Muscle layer of colon (tissue), 2 donors: ENCODE measurements around the gene SERGEF.
"Not testable (repeated sequence)": the region's sequence is repeated elsewhere in the genome, so short reads cannot be mapped to it uniquely, and the experiment has no call there.

Experiments
- H3K27ac ChIP-seq: one replicate; pipeline ENCODE4 v1.7.0; 2013; ENCODE audit warnings: low read depth, mild to moderate bottlenecking, low read length, moderate library complexity
- H3K27me3 ChIP-seq, 2 donors: one replicate each; pipeline ENCODE4 v1.7.0; 2013; ENCODE audit warnings: low read length in 2 of 2, mild to moderate bottlenecking in 2 of 2; ENCODE audit not compliant: insufficient read depth in 2 of 2, control insufficient read depth in 1 of 2
- H3K36me3 ChIP-seq: one replicate; pipeline ENCODE4 v1.7.0; 2013; ENCODE audit warnings: mild to moderate bottlenecking, low read length; ENCODE audit not compliant: insufficient read depth
- H3K4me1 ChIP-seq: one replicate; pipeline ENCODE4 v1.7.0; 2013; ENCODE audit warnings: mild to moderate bottlenecking, low read length; ENCODE audit not compliant: insufficient read depth
- H3K4me3 ChIP-seq, 2 donors: one replicate each; pipeline ENCODE4 v1.7.0; 2013; ENCODE audit warnings: low read length in 2 of 2, low read depth in 1 of 2, mild to moderate bottlenecking in 1 of 2, moderate library complexity in 1 of 2
- H3K9ac ChIP-seq: one replicate; pipeline ENCODE4 v1.7.0; 2013; ENCODE audit warnings: low read length
- H3K9me3 ChIP-seq: one replicate; pipeline ENCODE4 v1.7.0; 2013; ENCODE audit warnings: mild to moderate bottlenecking, low read length
- donor health status: abdominal sarcoma.
- donor health status: Adenocarcinoma of cecum.

Gene SERGEF

DNA sequence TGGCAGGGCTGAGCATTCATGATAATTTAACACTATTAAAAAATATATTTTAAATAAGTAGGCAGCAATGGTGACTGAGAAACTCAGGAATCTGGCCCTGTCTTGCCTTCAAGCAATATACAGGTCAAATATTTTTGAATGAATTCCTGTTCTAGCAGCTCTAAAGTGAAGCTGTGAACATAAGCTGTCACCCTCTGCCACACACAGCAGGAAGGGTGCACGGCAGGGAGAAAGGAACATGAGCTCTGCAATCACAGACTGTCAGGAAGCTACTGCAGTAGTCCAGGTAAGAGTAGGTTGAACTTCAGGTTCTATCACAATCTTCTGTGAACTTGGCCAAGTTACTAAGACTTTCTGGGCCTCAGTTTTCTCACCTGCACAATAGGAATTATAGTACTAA, 114.8 kb downstream of the SERGEF start:
- H3K9me3 ChIP-seq, result no peaks in the 10 kb centered on the region
- no peak overlapping the region for H3K27ac ChIP-seq
- H3K4me1 ChIP-seq, result no peaks in the 10 kb centered on the region
- no peaks in the 10 kb centered on the region for H3K27me3 ChIP-seq
- no peak overlapping the region for H3K4me3 ChIP-seq
- no peaks in the 10 kb centered on the region for H3K36me3 ChIP-seq
- H3K9ac ChIP-seq, result no peak overlapping the region

DNA sequence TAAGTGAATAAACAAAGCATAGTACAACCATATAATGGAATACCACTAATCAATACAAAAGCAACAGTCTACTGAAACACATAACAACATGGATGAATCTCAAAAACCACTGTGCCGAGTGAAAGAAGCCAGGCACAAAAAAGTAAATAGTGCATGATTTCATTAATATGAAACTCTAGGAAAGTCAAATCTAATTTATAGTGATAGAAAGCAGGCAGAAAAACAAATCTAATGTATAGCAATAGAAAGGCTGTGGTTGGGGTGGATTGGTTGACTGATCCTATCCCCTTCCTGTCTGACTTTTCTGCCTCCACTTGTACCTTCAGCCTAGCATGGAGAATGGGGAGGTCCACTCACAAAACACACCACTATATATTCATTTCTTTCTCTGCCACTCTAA, 115.4 kb downstream of the SERGEF start:
- H3K4me3 ChIP-seq, result no peak overlapping the region
- H3K9me3 ChIP-seq, result no peaks in the 10 kb centered on the region
- no peak overlapping the region for H3K9ac ChIP-seq
- H3K27me3 ChIP-seq, result no peaks in the 10 kb centered on the region
- peaks cover 5% of the 10 kb centered on the region for H3K36me3 ChIP-seq
- no peak overlapping the region for H3K27ac ChIP-seq
- no peaks in the 10 kb centered on the region for H3K4me1 ChIP-seq

DNA sequence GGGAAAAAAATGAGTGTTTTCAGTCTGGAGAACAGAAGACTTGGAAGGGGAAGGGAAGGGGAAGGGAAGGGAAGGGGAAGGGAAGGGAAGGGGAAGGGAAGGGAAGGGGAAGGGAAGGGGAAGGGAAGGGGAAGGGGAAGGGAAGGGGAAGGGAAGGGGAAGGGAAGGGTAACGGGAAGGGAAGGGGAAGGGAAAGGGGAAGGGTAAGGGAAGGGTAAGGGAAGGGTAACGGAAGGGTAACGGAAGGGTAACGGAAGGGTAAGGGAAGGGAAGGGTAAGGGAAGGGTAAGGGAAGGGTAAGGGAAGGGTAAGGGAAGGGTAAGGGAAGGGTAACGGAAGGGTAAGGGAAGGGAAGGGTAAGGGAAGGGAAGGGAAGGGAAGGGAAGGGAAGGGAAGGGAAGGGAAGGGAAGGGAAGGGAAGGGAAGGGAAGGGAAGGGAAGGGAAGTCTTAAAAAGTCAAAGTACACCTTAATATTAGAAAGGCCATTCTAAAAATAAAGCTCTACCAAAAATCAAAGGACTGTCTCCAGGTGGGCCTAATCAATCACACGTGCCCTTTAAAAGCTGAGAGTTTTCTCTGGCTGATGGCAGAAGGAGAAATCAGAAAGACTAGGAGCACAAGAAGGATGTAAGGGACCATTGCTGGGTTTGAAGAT, 116.2 kb downstream of the SERGEF start:
- H3K4me1 ChIP-seq, H3K9ac ChIP-seq, H3K27me3 ChIP-seq, H3K9me3 ChIP-seq, H3K36me3 ChIP-seq, H3K27ac ChIP-seq, H3K4me3 ChIP-seq: not testable (repeated sequence)

DNA sequence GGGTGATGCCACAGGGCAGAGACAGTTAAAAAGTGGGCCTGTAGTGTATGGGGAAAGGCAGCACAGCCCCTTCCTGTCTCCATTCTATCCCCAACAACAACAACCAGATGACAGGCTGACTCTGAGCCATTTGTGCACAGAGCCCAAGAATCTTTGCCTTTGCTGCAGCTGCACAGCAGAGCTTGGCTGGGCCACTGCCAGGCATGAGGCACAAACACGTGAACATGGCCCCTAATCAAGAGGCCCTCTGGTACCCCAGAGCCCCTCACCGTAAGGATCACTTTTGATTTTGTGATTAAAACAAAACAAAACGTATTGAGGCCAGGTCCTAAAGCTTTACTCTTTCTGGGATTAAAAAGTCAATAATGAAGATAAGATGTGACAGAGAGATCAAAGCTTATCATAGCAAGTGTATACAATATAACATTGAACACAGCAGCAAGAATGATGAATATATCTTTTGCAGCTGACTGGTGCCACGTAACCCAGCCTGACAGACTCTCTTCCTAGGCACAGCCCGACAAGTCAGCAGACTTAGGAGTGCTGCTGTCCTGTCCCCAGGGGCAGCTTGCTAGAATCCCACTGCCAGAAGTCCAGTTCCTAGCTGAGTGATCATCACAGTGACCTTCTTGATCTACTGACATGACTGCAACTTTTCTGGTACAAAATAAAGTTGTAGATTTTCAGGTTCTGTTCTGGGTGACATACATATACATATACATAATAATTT, 117.8 kb downstream of the SERGEF start:
- H3K36me3 ChIP-seq, result peaks cover 8% of the 10 kb centered on the region
- H3K4me1 ChIP-seq, result no peaks in the 10 kb centered on the region
- no peak overlapping the region for H3K27ac ChIP-seq
- no peaks in the 10 kb centered on the region for H3K9me3 ChIP-seq
- no peak overlapping the region for H3K4me3 ChIP-seq
- no peak overlapping the region for H3K9ac ChIP-seq
- H3K27me3 ChIP-seq, result no peaks in the 10 kb centered on the region

DNA sequence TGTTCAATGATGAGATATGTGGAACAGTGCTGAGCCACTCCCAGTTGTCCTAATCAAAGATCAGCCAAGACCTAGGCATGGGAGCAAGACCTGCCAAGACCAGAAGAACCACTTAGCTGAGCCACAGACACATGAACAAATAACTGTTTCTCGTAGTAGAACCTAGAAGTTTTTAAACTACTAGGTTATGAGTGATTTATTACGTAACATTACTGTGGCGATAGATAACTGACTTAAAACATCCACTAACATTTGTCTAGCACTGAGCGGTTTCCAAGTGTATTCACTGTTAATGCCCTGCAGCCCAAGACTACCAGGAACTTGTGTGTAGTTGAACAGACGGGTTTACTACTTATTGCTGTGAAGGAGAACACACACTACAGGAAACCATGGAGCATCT, 120.4 kb downstream of the SERGEF start:
- Histone ChIP-seq H3K36me3 (peaks cover 8% of the 10 kb centered on the region), H3K4me1 (no peaks in the 10 kb centered on the region), H3K27ac (no peak overlapping the region), H3K27me3 (no peaks in the 10 kb centered on the region), H3K9ac (no peak overlapping the region), H3K4me3 (no peak overlapping the region), H3K9me3 (no peaks in the 10 kb centered on the region)

DNA sequence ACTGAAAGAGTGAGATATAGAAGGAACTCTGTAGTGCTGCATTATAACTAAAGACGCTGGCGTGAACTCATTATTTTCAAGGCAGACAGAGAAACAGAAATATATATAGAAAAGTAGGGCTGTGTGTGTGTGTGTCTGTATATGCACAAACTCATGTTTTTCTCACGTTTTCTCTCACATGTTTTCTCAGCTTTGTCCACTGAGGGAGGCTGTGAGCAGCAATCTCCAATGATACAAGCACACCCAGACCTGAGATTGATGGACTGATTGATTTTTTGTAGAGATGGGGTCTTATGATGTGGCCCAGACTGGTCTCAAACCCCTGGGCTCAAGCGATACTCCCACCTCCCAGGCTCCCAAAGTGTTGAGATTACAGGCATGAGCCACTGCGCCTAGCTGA, 122.5 kb downstream of the SERGEF start:
- no peak overlapping the region for H3K9ac ChIP-seq
- peaks cover 8% of the 10 kb centered on the region for H3K36me3 ChIP-seq
- no peaks in the 10 kb centered on the region for H3K4me1 ChIP-seq
- no peak overlapping the region for H3K4me3 ChIP-seq
- H3K27ac ChIP-seq, result no peak overlapping the region
- H3K27me3 ChIP-seq, result no peaks in the 10 kb centered on the region
- H3K9me3 ChIP-seq, result no peaks in the 10 kb centered on the region

DNA sequence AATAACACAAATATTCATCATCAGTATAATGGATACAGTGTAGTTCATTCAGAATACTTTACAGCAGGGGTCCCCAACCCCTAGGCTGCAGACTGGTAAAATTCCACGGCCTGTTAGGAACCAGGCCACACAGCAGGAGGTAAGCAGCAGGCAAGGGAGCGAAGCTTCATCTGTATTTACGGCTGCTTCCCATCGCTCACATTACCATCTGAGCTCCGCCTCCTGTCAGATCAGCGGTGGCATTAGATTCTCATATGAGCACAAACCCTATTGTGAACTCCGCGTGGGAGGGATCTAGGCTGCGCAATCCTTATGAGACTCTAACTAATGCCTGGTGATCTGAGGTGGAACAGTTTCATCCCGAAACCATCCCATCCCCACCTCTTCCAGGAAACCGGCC, 125.1 kb downstream of the SERGEF start:
- no peak overlapping the region for H3K4me3 ChIP-seq
- H3K9me3 ChIP-seq, result no peaks in the 10 kb centered on the region
- H3K36me3 ChIP-seq, result peaks cover 6% of the 10 kb centered on the region
- no peaks in the 10 kb centered on the region for H3K4me1 ChIP-seq
- no peak overlapping the region for H3K9ac ChIP-seq
- no peaks in the 10 kb centered on the region for H3K27me3 ChIP-seq
- no peak overlapping the region for H3K27ac ChIP-seq

DNA sequence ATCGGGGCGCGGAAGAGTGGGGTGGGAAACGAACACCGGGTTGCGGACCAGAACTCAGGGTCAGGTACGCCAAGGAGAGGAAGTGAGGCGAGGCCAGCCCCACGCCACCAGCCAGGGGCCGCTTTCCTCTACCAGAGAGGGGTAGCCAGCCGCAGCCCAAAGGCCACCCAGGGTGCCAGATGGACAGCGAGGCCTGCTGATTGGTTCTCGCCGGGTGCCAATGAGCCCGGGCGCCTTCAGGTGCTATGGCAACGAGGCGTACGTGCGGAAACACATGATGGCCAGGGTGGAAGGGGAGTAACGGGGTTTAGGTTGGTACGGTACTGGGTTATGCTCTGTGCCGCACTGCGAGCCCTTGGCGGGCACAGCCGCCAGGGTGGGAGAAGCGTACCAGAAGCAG, 128.9 kb downstream of the SERGEF start:
- H3K27ac ChIP-seq, result no peak overlapping the region
- H3K4me3 ChIP-seq, result no peak overlapping the region
- H3K36me3 ChIP-seq, result no peaks in the 10 kb centered on the region
- no peaks in the 10 kb centered on the region for H3K4me1 ChIP-seq
- H3K9ac ChIP-seq, result no peak overlapping the region
- H3K9me3 ChIP-seq, result no peaks in the 10 kb centered on the region
- no peaks in the 10 kb centered on the region for H3K27me3 ChIP-seq

DNA sequence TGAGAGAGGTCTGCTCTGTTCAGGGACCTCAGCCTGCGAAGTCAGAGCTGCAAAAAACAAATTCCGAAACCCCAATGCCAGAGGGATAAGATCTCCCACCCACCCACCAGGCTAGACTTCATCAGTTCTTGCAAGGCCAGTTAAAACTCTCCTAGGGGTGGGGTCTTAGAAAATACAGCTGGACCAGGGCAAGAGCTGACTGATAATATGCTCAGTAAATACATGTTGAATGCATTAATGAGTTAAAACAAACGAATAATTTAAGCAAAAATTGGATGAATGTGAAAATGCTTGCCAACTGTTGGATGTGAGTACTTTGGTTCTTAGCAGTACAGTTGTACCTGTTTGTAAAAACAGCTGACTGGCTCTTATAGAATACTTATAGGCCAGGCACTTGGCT, 129.8 kb downstream of the SERGEF start:
- Histone ChIP-seq H3K36me3 (no peaks in the 10 kb centered on the region), H3K4me3 (no peak overlapping the region)

DNA sequence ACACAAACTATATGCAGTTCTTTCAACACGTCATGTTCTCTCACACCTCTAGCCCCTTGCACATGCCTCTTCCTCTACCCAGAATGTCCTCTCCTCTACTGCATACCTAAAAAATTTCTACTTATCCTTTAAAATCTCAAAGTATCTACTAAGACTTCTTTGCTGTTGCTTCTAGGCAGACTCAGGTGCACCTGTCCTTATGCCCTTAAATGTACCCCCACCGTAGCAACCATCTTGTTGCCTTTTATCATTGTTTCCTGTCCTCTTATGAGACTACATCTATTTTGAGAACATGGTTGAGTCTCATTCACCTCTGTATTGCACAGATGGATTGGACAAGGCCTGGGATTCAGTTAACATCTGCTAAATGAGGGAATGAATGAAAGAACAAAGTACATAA, 134.1 kb downstream of the SERGEF start:
- no peak overlapping the region for H3K4me3 ChIP-seq
- no peaks in the 10 kb centered on the region for H3K4me1 ChIP-seq
- H3K9me3 ChIP-seq, result no peaks in the 10 kb centered on the region
- H3K27me3 ChIP-seq, result no peaks in the 10 kb centered on the region
- no peaks in the 10 kb centered on the region for H3K36me3 ChIP-seq
- no peak overlapping the region for H3K27ac ChIP-seq
- H3K9ac ChIP-seq, result no peak overlapping the region

More for the DNA sequence above, 129.8 kb downstream of the SERGEF start:
- Histone ChIP-seq H3K9ac (no peak overlapping the region), H3K27me3 (no peaks in the 10 kb centered on the region), H3K4me1 (no peaks in the 10 kb centered on the region), H3K9me3 (no peaks in the 10 kb centered on the region), H3K27ac (no peak overlapping the region)

DNA sequence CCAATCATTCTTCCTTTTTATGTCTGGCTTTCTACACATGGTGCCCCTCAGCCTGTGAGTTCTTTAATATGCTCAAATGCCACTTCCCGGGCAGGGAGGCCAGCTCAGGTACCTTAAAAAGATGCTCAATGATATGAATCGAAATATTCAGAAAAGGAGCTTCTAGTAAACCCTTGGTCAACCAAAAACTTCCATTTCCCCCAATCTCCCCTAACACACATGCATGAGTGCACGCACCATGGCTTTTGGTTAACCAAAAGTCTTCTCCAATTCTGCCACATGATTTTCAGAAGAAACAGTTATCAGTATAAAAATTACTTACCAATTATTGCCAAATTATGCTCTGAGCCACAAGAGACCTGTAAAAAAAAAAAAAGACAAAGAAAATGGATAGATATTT, 135.0 kb downstream of the SERGEF start:
- Histone ChIP-seq H3K4me1 (no peaks in the 10 kb centered on the region), H3K36me3 (no peaks in the 10 kb centered on the region), H3K9ac (no peak overlapping the region), H3K4me3 (no peak overlapping the region), H3K27ac (no peak overlapping the region), H3K27me3 (no peaks in the 10 kb centered on the region), H3K9me3 (no peaks in the 10 kb centered on the region)

DNA sequence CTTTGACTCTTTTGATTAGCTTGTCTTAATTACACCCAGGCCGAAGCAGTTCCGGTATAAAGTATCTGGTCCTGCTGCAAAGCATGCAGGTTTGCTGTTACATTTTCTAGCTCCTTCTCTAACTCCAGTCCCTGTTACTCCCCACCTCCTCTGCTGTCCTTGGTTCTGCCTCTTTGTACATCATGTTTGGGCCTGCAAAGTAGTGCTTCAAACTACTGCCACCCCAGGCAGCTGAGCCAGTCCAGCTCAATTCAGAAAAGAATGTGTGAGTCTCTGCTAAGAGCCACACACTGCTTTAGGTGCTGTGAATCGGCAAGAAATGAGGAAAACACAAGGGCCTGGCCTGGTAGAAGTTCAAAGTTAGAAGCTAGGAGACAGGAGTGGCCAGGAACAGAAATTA, 136.0 kb downstream of the SERGEF start:
- no peaks in the 10 kb centered on the region for H3K27me3 ChIP-seq
- no peak overlapping the region for H3K9ac ChIP-seq
- no peaks in the 10 kb centered on the region for H3K9me3 ChIP-seq
- no peaks in the 10 kb centered on the region for H3K4me1 ChIP-seq
- no peak overlapping the region for H3K4me3 ChIP-seq
- no peak overlapping the region for H3K27ac ChIP-seq
- no peaks in the 10 kb centered on the region for H3K36me3 ChIP-seq
